ENCODE data around the gene C3orf38. TPM values are rescaled to one million over a fixed set of nuclear protein-coding genes. Genes with fewer than 3 reads are reported as not detected.
"Not testable (repeated sequence)": the region's sequence is repeated elsewhere in the genome, so short reads cannot be mapped to it uniquely, and the experiment has no call there.

C3orf38 gene
- total RNA-seq, 1 donor from 2014 or later: 21.8 TPM

DNA sequence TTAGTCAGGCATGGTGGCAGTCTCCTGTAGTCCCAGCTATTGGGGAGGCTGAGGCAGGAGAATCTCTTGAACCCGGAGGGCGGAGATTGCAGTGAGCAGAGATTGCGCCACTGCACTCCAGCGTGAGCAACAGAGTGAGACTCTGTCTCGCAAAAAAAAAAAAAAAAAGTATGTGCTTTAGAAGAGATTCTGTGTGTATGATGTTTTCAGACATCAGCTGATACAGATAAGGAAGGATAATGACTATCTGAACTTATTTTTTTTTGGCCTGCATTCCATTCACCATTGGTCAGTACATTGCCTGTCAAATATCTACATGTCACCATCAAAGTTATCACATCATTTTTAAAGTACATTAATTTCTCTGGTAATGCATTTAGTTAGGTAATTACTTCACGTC is 17.4 kb downstream of the C3orf38 start:
- Mint-ChIP-seq H3K9me3 (ENCODE audit: unreplicated experiment) (no peaks in the 10 kb centered on the region), H3K27me3 (ENCODE audit: unreplicated experiment) (no peaks in the 10 kb centered on the region), H3K4me1 (ENCODE audit: unreplicated experiment) (no peaks in the 10 kb centered on the region), H3K36me3 (ENCODE audit: low read depth, unreplicated experiment) (no peaks in the 10 kb centered on the region), H3K27ac (ENCODE audit: unreplicated experiment) (no peak overlapping the region), H3K4me3 (ENCODE audit: unreplicated experiment) (no peak overlapping the region)
- no peak for TF ChIP-seq CTCF (IDR thresholded peaks at IDR 0.05; ENCODE audit: unreplicated experiment)
- no peak for DNase-seq (ENCODE audit: low spot score)

DNA sequence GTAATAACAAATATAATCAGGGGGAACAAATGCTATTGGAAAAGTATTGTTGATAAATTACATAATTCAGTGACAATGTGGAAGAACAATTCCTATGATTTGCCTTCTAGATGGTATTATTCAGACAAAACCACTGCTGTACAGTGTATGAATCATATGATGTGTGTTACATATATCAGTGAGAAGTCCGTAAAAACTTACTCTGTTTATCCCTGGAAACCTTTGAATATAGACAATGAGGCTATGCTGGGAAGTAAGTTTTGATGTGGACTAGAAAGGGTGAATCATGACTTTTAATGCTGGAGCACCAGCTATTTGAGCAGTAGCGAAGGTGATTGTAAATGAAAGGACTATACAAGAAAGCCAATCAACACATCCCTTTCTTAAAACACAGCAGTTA is 17.9 kb downstream of the C3orf38 start:
- H3K27ac Mint-ChIP-seq (ENCODE audit: unreplicated experiment): no peak overlapping the region

GRCh38 chr3:88168171-88168570 is 18.4 kb downstream of the C3orf38 start:
- TF ChIP-seq CTCF (IDR thresholded peaks at IDR 0.05; ENCODE audit: unreplicated experiment): no peak
- H3K4me3 Mint-ChIP-seq (ENCODE audit: unreplicated experiment): no peak overlapping the region

More for the DNA sequence above, 17.9 kb downstream of the C3orf38 start:
- no peaks in the 10 kb centered on the region for H3K4me1 Mint-ChIP-seq (ENCODE audit: unreplicated experiment)
- DNase-seq (ENCODE audit: low spot score): no peak
- no peaks in the 10 kb centered on the region for H3K9me3 Mint-ChIP-seq (ENCODE audit: unreplicated experiment)
- TF ChIP-seq CTCF (IDR thresholded peaks at IDR 0.05; ENCODE audit: unreplicated experiment): no peak
- H3K4me3 Mint-ChIP-seq (ENCODE audit: unreplicated experiment): no peak overlapping the region
- H3K36me3 Mint-ChIP-seq (ENCODE audit: low read depth, unreplicated experiment): no peaks in the 10 kb centered on the region
- no peaks in the 10 kb centered on the region for H3K27me3 Mint-ChIP-seq (ENCODE audit: unreplicated experiment)

GRCh38 chr3:88180398-88180999 is 30.7 kb downstream of the C3orf38 start:
- DNase-seq (ENCODE audit: low spot score): no peak
- H3K4me3 Mint-ChIP-seq (ENCODE audit: unreplicated experiment): no peak overlapping the region
- no peaks in the 10 kb centered on the region for H3K4me1 Mint-ChIP-seq (ENCODE audit: unreplicated experiment)
- H3K9me3 Mint-ChIP-seq (ENCODE audit: unreplicated experiment): no peaks in the 10 kb centered on the region
- no peak for TF ChIP-seq CTCF (IDR thresholded peaks at IDR 0.05; ENCODE audit: unreplicated experiment)
- H3K36me3 Mint-ChIP-seq (ENCODE audit: low read depth, unreplicated experiment): no peaks in the 10 kb centered on the region
- peaks cover 1% of the 10 kb centered on the region for H3K27me3 Mint-ChIP-seq (ENCODE audit: unreplicated experiment)
- H3K27ac Mint-ChIP-seq (ENCODE audit: unreplicated experiment): no peak overlapping the region

More at GRCh38 chr3:88168171-88168570, 18.4 kb downstream of the C3orf38 start:
- DNase-seq (ENCODE audit: low spot score): no peak
- Mint-ChIP-seq H3K9me3 (ENCODE audit: unreplicated experiment) (no peaks in the 10 kb centered on the region), H3K4me1 (ENCODE audit: unreplicated experiment) (no peaks in the 10 kb centered on the region), H3K27me3 (ENCODE audit: unreplicated experiment) (no peaks in the 10 kb centered on the region), H3K27ac (ENCODE audit: unreplicated experiment) (no peak overlapping the region), H3K36me3 (ENCODE audit: low read depth, unreplicated experiment) (no peaks in the 10 kb centered on the region)

DNA sequence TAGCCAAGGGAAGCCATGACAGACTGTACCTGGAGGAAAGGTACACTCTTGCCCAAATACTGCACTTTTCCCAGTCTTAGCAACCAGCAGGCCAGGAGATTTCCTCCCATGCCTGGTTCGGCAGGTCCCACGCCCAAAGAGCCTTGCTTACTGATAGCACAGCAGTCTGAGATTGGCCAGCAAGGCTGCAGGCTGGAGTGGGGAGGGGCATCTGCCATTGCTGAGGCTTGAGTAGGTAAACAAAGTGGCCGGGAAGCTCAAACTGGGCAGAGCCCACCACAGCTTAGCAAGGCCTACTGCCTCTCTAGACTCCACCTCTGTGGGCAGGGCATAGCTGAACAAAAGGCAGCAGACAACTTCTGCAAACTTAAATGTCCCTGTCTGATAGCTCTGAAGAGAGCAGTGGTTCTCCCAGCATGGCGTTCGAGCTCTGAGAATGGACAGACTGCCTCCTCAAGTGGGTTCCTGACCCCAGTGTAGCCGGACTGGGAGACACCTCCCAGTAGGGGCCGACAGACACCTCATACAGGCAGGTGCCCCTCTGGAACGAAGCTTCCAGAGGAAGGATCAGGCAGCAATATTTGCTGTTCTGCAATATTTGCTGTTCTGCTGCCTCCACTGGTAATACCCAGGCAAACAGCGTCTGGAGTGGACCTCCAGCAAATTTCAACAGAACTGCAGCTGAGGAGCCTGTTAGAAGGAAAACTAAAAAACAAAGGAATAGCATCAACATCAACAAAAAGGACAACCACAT is 32.6 kb downstream of the C3orf38 start:
- H3K27me3 Mint-ChIP-seq (ENCODE audit: unreplicated experiment); H3K4me3 Mint-ChIP-seq (ENCODE audit: unreplicated experiment); H3K9me3 Mint-ChIP-seq (ENCODE audit: unreplicated experiment); H3K4me1 Mint-ChIP-seq (ENCODE audit: unreplicated experiment); H3K36me3 Mint-ChIP-seq (ENCODE audit: low read depth, unreplicated experiment); DNase-seq (ENCODE audit: low spot score); H3K27ac Mint-ChIP-seq (ENCODE audit: unreplicated experiment): not testable (repeated sequence)
